Left renal pelvis (tissue), 4 donors: ENCODE data around the gene KCTD16. TPM values are rescaled to one million over a fixed set of nuclear protein-coding genes. Genes with fewer than 3 reads are reported as not detected.
A peak's percentile ranks its signal among the peaks of the same experiment; 100 is the strongest.

Source experiments
- DNase-seq, 4 donors: peaks; one replicate each; pipeline ENCODE4 v3.0.0-alpha.2; 2013; ENCODE audit warnings: low read depth in 4 of 4, low spot score in 3 of 4
- polyA plus RNA-seq, 4 donors: library from polyadenylated mRNA; unstranded; fragments of 120-200 nt; gene quantifications; one replicate each; pipeline ENCODE4 v1.2.1, GENCODE V29; 2013; ENCODE audit not compliant: insufficient read length in 4 of 4

KCTD16 gene
- polyA plus RNA-seq = 1 to 10 TPM in 3 of 4 donors, under 1 TPM in 1; 0.60 to 2.8 (median 2.4) TPM

GRCh38 chr5:144170276-144171024 lies at the start of gene KCTD16, which contains the start of gene YIPF5:
Gene KCTD16 (plus strand): TSS chr5:144170873.
Gene YIPF5 (minus strand): TSS chr5:144170659. CDS start chr5:144169955, 704 bp downstream.
- peak; percentile 87 to 91 (median 90) for DNase-seq

- no peak for DNase-seq
Measured at GRCh38 chr5:144121577-144121976, 49.1 kb upstream of the KCTD16 start.

GRCh38 chr5:144122081-144122480 lies 48.6 kb upstream of the KCTD16 start:
- DNase-seq = no peak

GRCh38 chr5:144122641-144123040 lies 48.0 kb upstream of the KCTD16 start:
- no peak for DNase-seq

GRCh38 chr5:144125163-144125726 lies 45.4 kb upstream of the KCTD16 start:
- DNase-seq = no peak

- no peak for DNase-seq
Measured at GRCh38 chr5:144126707-144127106, 44.0 kb upstream of the KCTD16 start.

GRCh38 chr5:144128844-144129243 lies 41.8 kb upstream of the KCTD16 start:
- no peak for DNase-seq

- DNase-seq = no peak
Measured at GRCh38 chr5:144130306-144130705, 40.4 kb upstream of the KCTD16 start.

- no peak for DNase-seq
Measured at GRCh38 chr5:144131261-144131660, 39.4 kb upstream of the KCTD16 start.

- DNase-seq = no peak
Measured at GRCh38 chr5:144133050-144133633, 37.5 kb upstream of the KCTD16 start.

- no peak for DNase-seq
Measured at GRCh38 chr5:144134194-144134826, 36.4 kb upstream of the KCTD16 start.

- DNase-seq = no peak
Measured at GRCh38 chr5:144135113-144135762, 35.4 kb upstream of the KCTD16 start.

GRCh38 chr5:144139586-144139985 lies 31.1 kb upstream of the KCTD16 start:
- no peak for DNase-seq

GRCh38 chr5:144141585-144141984 lies 29.1 kb upstream of the KCTD16 start:
- DNase-seq = no peak

GRCh38 chr5:144142139-144142823 lies 28.4 kb upstream of the KCTD16 start:
- DNase-seq = no peak

- DNase-seq = no peak
Measured at GRCh38 chr5:144142824-144143162, 27.9 kb upstream of the KCTD16 start.

GRCh38 chr5:144143625-144144024 lies 27.0 kb upstream of the KCTD16 start:
- no peak for DNase-seq

- no peak for DNase-seq
Measured at GRCh38 chr5:144144956-144145751, 25.5 kb upstream of the KCTD16 start.

GRCh38 chr5:144151026-144151425 lies 19.6 kb upstream of the KCTD16 start:
- no peak for DNase-seq

- DNase-seq = no peak
Measured at GRCh38 chr5:144156767-144157171, 13.9 kb upstream of the KCTD16 start.
